WTC11 (cell line): ENCODE results near the gene ZNF654. TPM values are rescaled to one million over a fixed set of nuclear protein-coding genes. Genes with fewer than 3 reads are reported as not detected.

Experiments
- ATAC-seq: fragments of 200-7000 bp; cut with Tn5 transposase; 2 replicates; pipeline ENCODE4 v1.10.0; 2021; ENCODE audit warnings: mild to moderate bottlenecking, moderate library complexity
- CTCF ChIA-PET: fragments of 300-600 bp; sonication (Branson Sonifier 250); formaldehyde crosslinking; loops from one replicate; lab custom pipeline; 2021; ENCODE audit warnings: antibody characterized with exemption; lab: Charles Lee
- POLR2A ChIA-PET: fragments of 350-600 bp; sonication (Branson Sonifier 250); formaldehyde crosslinking; loops from one replicate; lab custom pipeline; 2021; ENCODE audit warnings: antibody characterized with exemption; lab: Charles Lee
- DNase-seq: peaks from one replicate; pipeline ENCODE4 v3.0.0; 2021; ENCODE audit warnings: low spot score
- H3K27ac Mint-ChIP-seq: 2 replicates; pipeline ENCODE4 v1.8.0; 2021; ENCODE audit warnings: mixed read lengths
- H3K27me3 Mint-ChIP-seq: 2 replicates; pipeline ENCODE4 v1.8.0; 2021; ENCODE audit warnings: low read depth, mild to moderate bottlenecking, moderate library complexity, mixed read lengths
- H3K36me3 Mint-ChIP-seq: 2 replicates; pipeline ENCODE4 v1.8.0; 2021; ENCODE audit warnings: mixed read lengths
- H3K4me1 Mint-ChIP-seq: 2 replicates; pipeline ENCODE4 v1.8.0; 2022; ENCODE audit warnings: mixed read lengths
- H3K4me3 Mint-ChIP-seq: 2 replicates; pipeline ENCODE4 v1.8.0; 2021; ENCODE audit warnings: mild to moderate bottlenecking, moderate library complexity, mixed read lengths
- H3K9me3 Mint-ChIP-seq: 2 replicates; pipeline ENCODE4 v1.8.0; 2021; ENCODE audit warnings: mixed read lengths
- CREM ChIP-seq: sonication (generic); formaldehyde crosslinking; IDR thresholded peaks from 2 replicates; pipeline ENCODE4 v1.8.1; 2022; ENCODE audit warnings: mild to moderate bottlenecking, missing genetic modification reagents, moderate library complexity
- ESRRA ChIP-seq: sonication (generic); formaldehyde crosslinking; IDR thresholded peaks from 2 replicates; pipeline ENCODE4 v1.8.1; 2022; ENCODE audit warnings: mild to moderate bottlenecking, missing genetic modification reagents, borderline replicate concordance
- ETV6 ChIP-seq: sonication (generic); formaldehyde crosslinking; IDR thresholded peaks from 2 replicates; pipeline ENCODE4 v1.8.1; 2022; ENCODE audit warnings: mild to moderate bottlenecking, missing genetic modification reagents
- FOXJ3 ChIP-seq: sonication (generic); formaldehyde crosslinking; IDR thresholded peaks from 2 replicates; pipeline ENCODE4 v1.9.0; 2021; ENCODE audit warnings: missing genetic modification reagents, mild to moderate bottlenecking, borderline replicate concordance
- FOXP4 ChIP-seq: sonication (generic); formaldehyde crosslinking; IDR thresholded peaks from 2 replicates; pipeline ENCODE4 v1.8.0; 2022; ENCODE audit warnings: mild to moderate bottlenecking, missing genetic modification reagents
- GABPB1 ChIP-seq: sonication (generic); formaldehyde crosslinking; IDR thresholded peaks from 2 replicates; pipeline ENCODE4 v1.8.1; 2023; ENCODE audit warnings: mild to moderate bottlenecking, missing genetic modification reagents
- RELA ChIP-seq: sonication (generic); formaldehyde crosslinking; IDR thresholded peaks from 2 replicates; pipeline ENCODE4 v1.8.1; 2022; ENCODE audit warnings: missing genetic modification reagents, mild to moderate bottlenecking, borderline replicate concordance
- RORB ChIP-seq: fragments of 250-450 bp; sonication (Bioruptor Pico); IDR thresholded peaks from 2 replicates; pipeline ENCODE4 v1.9.0; 2021; ENCODE audit warnings: mild to moderate bottlenecking
- TEAD1 ChIP-seq: sonication (generic); formaldehyde crosslinking; IDR thresholded peaks from 2 replicates; pipeline ENCODE4 v1.8.0; 2022; ENCODE audit warnings: mild to moderate bottlenecking, missing genetic modification reagents
- TEAD4 ChIP-seq: sonication (generic); formaldehyde crosslinking; IDR thresholded peaks from 2 replicates; pipeline ENCODE4 v1.8.0; 2022; ENCODE audit warnings: mild to moderate bottlenecking, missing genetic modification reagents
- USF2 ChIP-seq: sonication (generic); formaldehyde crosslinking; IDR thresholded peaks from 2 replicates; pipeline ENCODE4 v1.8.1; 2023; ENCODE audit warnings: mild to moderate bottlenecking, missing genetic modification reagents, moderate library complexity
- ZNF281 ChIP-seq: sonication (generic); formaldehyde crosslinking; IDR thresholded peaks from 2 replicates; pipeline ENCODE4 v1.8.0; 2023; ENCODE audit warnings: mild to moderate bottlenecking, missing genetic modification reagents
- ZNF416 ChIP-seq: fragments of 250-450 bp; sonication (Bioruptor Pico); IDR thresholded peaks from 2 replicates; pipeline ENCODE4 v1.9.0; 2021; ENCODE audit warnings: mild to moderate bottlenecking, inconsistent platforms
- total RNA-seq: library from RNA; stranded (reverse); gene quantifications from 3 replicates; pipeline ENCODE4 v1.2.3, GENCODE V29; 2021
- TF ChIP-seq, protein P1 (sequence below): fragments of 250-450 bp; sonication (Bioruptor Pico); IDR thresholded peaks from 2 replicates; pipeline ENCODE4 v1.9.0; 2021; ENCODE audit warnings: mild to moderate bottlenecking
- TF ChIP-seq, protein P2 (sequence below): fragments of 250-450 bp; sonication (Bioruptor Pico); IDR thresholded peaks from 2 replicates; pipeline ENCODE4 v1.9.0; 2021; ENCODE audit warnings: mild to moderate bottlenecking

Gene ZNF654
- total RNA-seq, 1 experiment from 2014 or later = 7.0 TPM

GRCh38 chr3:88033808-88034207, 25.2 kb upstream of the ZNF654 start:
- no peaks in the 10 kb centered on the region for H3K27me3 Mint-ChIP-seq
- no peak for TF ChIP-seq CREM (CRISPR knock-in tag)
- DNase-seq (no peak), ATAC-seq (no peak)
- no peaks in the 10 kb centered on the region for H3K36me3 Mint-ChIP-seq
- no peak overlapping the region for H3K27ac Mint-ChIP-seq
- POLR2A ChIA-PET = no interaction called here
- no peaks in the 10 kb centered on the region for H3K9me3 Mint-ChIP-seq
- H3K4me1 Mint-ChIP-seq = peaks cover 6% of the 10 kb centered on the region; the same call in 1 of the 2 replicates
- no peak overlapping the region for H3K4me3 Mint-ChIP-seq
- CTCF ChIA-PET = no interaction called here

- no peak overlapping the region for H3K4me3 Mint-ChIP-seq
- CTCF ChIA-PET = no interaction called here
These were observed 24.4 kb upstream of the ZNF654 start for GRCh38 chr3:88034491-88035275.

More at GRCh38 chr3:88034491-88035275, 24.4 kb upstream of the ZNF654 start:
- Mint-ChIP-seq H3K27ac (no peak overlapping the region), H3K4me1 (peaks cover 6% of the 10 kb centered on the region; the same call in 1 of the 2 replicates), H3K27me3 (no peaks in the 10 kb centered on the region), H3K36me3 (no peaks in the 10 kb centered on the region), H3K9me3 (peaks cover 3% of the 10 kb centered on the region; the same call in 1 of the 2 replicates)
- DNase-seq (no peak), ATAC-seq (no peak)
- TF ChIP-seq, protein P1, sequence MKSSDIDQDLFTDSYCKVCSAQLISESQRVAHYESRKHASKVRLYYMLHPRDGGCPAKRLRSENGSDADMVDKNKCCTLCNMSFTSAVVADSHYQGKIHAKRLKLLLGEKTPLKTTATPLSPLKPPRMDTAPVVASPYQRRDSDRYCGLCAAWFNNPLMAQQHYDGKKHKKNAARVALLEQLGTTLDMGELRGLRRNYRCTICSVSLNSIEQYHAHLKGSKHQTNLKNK (CRISPR knock-in tag) = no peak
- no peak for TF ChIP-seq RORB (CRISPR knock-in tag)
- TF ChIP-seq ZNF281 (CRISPR knock-in tag) = no peak
- TF ChIP-seq GABPB1 (CRISPR knock-in tag) = no peak
- TF ChIP-seq USF2 (CRISPR knock-in tag) = no peak
- TF ChIP-seq FOXJ3 (CRISPR knock-in tag) = no peak
- TF ChIP-seq TEAD4 (CRISPR knock-in tag) = no peak
- no peak for TF ChIP-seq ETV6 (CRISPR knock-in tag)
- TF ChIP-seq RELA = no peak
- no peak for TF ChIP-seq ZNF416
- no peak for TF ChIP-seq ESRRA
- no peak for TF ChIP-seq TEAD1
- TF ChIP-seq, protein P2, sequence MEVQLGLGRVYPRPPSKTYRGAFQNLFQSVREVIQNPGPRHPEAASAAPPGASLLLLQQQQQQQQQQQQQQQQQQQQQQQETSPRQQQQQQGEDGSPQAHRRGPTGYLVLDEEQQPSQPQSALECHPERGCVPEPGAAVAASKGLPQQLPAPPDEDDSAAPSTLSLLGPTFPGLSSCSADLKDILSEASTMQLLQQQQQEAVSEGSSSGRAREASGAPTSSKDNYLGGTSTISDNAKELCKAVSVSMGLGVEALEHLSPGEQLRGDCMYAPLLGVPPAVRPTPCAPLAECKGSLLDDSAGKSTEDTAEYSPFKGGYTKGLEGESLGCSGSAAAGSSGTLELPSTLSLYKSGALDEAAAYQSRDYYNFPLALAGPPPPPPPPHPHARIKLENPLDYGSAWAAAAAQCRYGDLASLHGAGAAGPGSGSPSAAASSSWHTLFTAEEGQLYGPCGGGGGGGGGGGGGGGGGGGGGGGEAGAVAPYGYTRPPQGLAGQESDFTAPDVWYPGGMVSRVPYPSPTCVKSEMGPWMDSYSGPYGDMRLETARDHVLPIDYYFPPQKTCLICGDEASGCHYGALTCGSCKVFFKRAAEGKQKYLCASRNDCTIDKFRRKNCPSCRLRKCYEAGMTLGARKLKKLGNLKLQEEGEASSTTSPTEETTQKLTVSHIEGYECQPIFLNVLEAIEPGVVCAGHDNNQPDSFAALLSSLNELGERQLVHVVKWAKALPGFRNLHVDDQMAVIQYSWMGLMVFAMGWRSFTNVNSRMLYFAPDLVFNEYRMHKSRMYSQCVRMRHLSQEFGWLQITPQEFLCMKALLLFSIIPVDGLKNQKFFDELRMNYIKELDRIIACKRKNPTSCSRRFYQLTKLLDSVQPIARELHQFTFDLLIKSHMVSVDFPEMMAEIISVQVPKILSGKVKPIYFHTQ (CRISPR knock-in tag) = no peak
- TF ChIP-seq FOXP4 (CRISPR knock-in tag) = no peak
- POLR2A ChIA-PET = no interaction called here
